IPS-11a (cell line): ENCODE data around the gene CHST14.
"Not testable (repeated sequence)": the region's sequence is repeated elsewhere in the genome, so short reads cannot be mapped to it uniquely, and the experiment has no call there.

Source experiments
- H3K4me3 ChIP-seq: one replicate; pipeline ENCODE4 v1.5.1; 2013; ENCODE audit warnings: low read depth, low read length, control low read depth

Gene CHST14

GRCh38 chr15:40440743-40441564 is 29.8 kb upstream of the CHST14 start, which contains the start of gene BAHD1:
Gene BAHD1 (plus strand): TSS chr15:40440953. CDS start chr15:40458465, 17,512 bp downstream.
- peak within 1 kb of the TSS; percentile 65 for H3K4me3 ChIP-seq

- H3K4me3 ChIP-seq = peak overlapping the region; percentile 65
These were observed 28.9 kb upstream of the CHST14 start for GRCh38 chr15:40441565-40442531.

DNA sequence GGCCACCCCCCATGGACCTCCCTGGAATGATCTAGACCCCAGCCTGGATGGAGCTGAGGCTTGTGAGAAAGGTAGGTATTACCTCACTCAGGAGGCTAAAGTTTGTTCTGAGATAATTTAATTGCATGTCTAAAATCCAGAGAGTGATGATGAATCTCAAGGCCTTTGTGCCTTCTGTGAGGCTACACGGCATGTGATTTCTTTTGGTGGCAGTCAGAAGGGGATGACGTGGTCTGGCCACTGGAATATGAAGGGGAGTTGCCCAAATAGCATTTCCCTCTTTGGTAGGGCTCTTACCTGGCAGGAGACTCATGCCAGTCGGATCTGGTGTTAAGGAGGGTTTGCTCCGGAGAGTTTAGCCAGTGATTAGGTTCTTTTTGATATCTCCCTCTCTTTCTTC is 27.5 kb upstream of the CHST14 start:
- H3K4me3 ChIP-seq = no peak overlapping the region

- H3K4me3 ChIP-seq = no peak overlapping the region
These were observed 26.9 kb upstream of the CHST14 start for GRCh38 chr15:40443846-40444245.

- H3K4me3 ChIP-seq = no peak overlapping the region
These were observed 26.0 kb upstream of the CHST14 start for GRCh38 chr15:40444736-40445135.

DNA sequence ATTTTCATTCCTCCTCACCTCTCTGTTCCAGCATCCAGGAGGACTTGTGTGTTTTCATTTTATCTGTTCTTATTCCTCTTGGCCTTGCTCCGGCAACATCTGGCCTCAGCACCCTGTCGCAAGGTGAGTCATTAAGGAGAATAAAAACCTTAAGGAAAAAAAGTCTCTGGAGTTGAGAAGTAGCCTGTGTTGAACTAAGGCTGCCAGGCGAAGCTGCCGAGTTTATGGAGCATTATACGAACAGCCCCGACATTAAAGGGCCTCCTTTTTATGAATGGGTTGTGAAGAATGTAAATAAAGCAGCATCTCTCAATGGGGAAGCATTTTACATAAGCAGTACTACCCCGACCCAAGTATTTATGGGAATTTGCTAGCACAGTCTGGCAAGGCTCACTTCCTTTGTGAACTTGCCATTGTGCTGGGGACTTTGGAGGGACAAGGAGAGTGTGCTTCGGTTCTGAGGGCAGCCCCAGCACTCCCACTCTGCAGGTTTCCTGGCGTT is 25.3 kb upstream of the CHST14 start:
- no peak overlapping the region for H3K4me3 ChIP-seq

DNA sequence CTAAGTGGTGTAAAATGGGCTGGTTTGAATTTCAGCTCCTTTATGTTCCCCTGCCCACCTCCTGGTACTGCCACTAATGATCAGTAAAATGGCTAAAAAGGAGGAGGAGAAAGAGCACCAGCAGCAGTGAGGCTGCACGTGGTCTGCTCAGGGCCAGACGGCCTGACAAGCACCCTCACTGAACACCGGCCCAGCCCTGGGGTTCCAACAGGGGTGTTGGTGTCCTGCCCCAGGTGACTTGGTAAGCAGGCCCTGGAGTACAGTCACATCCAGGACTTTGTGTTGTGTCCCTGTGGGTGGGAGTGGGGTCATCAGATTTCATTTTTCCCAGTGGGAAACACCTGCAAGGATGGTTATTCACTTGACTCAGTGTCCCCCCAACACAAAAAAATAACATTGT is 24.6 kb upstream of the CHST14 start:
- no peak overlapping the region for H3K4me3 ChIP-seq

GRCh38 chr15:40448354-40448753 is 22.4 kb upstream of the CHST14 start:
- H3K4me3 ChIP-seq = no peak overlapping the region

DNA sequence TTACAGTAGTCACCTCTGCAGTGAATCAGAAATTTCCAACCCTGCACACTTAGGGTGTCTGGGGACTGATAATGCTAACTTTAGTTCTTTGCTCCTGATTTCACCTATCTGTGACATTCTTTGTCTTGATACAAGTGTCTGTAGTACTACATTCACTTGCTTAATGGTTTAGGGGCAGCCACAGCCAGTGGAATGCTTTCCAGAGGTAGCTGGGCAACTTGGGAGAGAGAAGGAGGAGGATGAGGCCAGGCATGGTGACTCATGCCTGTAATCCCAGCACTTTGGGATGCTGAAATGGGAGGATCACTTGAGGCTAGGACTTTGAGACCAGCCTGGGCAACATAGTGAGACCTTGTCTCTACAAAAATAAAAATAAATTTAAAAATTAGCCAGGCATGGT is 21.5 kb upstream of the CHST14 start:
- H3K4me3 ChIP-seq = no peak overlapping the region

DNA sequence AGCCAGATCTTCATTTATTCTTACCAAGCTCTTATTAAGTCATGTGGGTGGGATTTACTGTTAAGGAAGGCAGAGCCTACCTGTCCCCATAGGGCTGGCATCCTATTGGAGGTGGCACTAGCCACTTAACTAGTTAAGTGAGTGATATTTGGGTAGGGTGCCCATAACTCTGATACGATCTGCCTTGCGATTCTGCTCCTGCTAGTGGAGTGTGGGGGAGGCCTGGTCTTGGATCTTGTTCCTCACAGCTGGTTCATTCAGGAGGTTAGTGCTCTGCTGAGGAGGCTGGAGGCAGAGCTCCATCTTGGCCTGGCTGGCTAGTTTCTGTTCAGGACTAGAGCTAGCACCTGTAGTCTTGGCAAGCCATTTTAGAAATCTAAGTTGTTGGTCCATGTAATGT is 20.7 kb upstream of the CHST14 start:
- H3K4me3 ChIP-seq = no peak overlapping the region

- H3K4me3 ChIP-seq = no peak overlapping the region
These were observed 19.1 kb upstream of the CHST14 start for GRCh38 chr15:40451527-40452158.

- no peak overlapping the region for H3K4me3 ChIP-seq
These were observed 18.3 kb upstream of the CHST14 start for GRCh38 chr15:40452296-40453090.

GRCh38 chr15:40453941-40454340 is 16.8 kb upstream of the CHST14 start:
- not testable (repeated sequence) for H3K4me3 ChIP-seq

DNA sequence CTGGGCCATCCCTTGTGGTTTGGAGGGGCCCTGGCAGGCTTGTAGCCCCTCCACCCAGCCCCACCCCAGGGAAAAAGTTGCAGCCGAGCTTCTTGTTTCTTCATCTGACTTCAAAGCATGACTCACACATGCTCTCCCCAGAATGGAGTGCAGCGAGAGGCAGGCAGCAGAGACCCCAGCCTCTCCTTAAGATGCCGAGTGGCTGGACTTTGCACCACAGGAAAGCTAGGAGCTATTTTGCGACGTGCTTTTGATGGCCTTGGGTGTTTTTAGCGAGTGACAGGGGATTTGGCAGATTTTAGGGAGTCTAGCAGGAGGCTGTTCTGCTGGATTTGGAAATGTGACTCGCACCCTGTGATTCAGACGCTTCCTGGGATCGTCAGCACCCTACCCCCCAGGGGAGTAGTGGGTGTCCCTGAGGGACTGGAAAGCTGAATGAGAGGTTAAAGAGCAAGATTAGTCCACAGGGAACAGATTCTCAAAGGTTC is 15.8 kb upstream of the CHST14 start:
- H3K4me3 ChIP-seq = no peak overlapping the region

DNA sequence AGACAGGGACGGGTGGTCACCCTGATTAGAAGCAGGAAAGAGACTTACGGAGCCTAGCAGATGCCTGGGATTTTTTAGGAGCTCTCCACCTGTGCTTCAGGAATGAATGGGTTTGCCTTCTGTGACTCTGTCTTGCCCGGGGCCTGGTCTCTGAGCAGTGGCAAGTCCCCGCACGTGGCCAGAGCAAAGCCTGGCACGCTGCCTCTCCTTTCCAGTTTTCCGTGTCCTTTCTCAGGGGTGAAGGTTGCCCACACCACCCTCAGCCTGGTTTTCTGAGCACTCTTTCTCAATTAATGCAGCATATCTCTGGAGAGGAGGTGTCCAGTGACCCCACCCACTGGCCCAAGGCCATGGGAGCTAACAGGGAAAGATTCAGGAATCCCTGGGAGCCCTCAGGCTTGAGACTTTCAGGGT is 14.5 kb upstream of the CHST14 start:
- H3K4me3 ChIP-seq = no peak overlapping the region

DNA sequence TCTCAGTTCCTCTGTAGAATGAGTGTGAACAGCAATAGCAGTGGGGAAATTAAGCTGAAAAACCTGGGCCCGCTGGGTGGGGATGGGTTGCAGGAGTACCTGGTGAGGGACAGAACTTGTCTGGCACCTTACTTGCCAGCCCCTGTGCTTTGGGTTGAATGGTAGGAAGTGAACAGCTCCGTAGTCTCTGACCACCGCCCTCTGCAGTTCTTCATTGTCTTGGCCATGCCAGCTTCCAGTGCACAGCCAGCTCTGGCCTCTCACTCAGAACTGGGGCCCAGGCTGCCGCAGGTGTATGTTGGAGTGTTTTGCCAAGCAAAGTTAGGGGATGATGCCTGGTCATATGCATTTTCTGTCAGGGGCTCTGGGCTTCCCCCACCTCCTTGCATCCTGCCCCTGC is 14.0 kb upstream of the CHST14 start:
- no peak overlapping the region for H3K4me3 ChIP-seq

DNA sequence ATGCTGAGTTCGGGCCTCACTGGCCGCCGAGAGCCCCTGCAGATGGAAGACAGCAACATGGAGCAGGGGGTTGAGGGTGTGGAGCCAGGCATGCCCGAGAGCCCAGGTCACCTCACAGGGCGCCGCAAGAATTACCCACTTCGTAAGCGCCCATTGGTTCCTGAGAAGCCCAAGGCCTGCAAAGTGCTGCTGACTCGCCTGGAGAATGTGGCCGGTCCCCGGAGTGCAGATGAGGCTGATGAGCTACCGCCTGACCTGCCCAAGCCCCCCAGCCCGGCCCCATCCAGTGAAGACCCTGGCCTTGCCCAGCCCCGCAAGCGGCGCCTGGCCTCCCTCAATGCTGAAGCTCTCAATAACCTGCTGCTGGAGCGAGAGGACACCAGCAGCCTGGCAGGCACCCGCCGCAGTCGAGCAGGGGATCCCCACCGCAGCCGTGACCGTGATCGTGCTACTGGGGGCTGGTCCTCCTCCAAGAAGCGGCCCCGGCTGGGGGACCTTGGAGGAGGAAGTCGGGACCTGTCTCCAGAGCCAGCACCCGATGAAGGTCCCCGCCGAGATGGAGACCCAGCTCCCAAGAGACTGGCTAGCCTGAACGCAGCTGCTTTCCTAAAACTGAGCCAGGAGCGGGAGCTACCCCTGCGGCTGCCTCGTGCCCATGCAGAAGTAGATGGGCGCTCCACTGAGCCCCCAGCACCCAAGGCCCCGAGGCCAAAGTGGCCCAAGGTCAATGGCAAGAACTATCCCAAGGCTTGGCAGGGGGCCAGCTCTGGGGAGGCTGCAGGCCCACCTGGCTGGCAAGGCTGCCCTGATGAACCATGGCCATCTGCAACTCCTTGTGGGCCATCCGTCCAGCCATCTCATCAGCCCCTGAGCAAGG is 12.1 kb upstream of the CHST14 start:
- H3K4me3 ChIP-seq = no peak overlapping the region

DNA sequence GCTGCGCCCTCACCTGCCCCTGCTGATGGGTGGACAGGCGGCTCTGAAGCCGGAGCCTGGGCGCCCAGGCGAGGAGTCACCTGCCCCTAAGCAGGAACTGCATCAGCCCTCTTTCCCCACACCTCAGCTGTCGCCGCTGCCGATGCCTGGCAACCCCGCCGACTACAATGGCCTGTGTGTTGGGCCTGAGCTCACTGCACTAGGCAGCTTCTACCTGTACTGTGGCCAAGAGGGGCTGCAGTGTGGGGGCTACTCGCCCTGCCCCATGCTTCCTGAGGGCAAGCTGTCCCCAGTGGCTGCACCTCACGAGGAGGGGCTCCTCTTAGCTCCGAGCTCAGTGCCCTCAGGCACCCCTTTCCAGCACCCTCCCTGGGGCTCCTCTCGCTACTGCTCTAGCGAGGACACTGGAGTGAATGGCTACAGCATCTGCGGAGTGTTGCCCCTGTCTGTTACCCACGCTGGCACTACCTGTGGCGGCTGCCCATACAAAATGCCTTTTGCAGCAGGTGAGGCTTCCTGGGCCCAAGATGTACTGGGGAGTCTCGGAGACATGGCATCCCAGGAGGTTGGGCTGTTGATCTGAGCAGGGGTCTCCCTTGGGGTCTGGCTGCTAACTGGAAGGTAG is 11.3 kb upstream of the CHST14 start:
- no peak overlapping the region for H3K4me3 ChIP-seq

- H3K4me3 ChIP-seq = no peak overlapping the region
These were observed 10.4 kb upstream of the CHST14 start for GRCh38 chr15:40460404-40460803.
